Calu3 (cell line): ENCODE results near the gene TAOK1. TPM values are rescaled to one million over a fixed set of nuclear protein-coding genes. Genes with fewer than 3 reads are reported as not detected.

Experiments
- BruUV-seq: library from RNA; stranded (reverse); fragments of 400-500 nt; replicated peaks from 2 replicates; lab custom pipeline; 2021; lab: Mats Ljungman, UMichigan
- CTCF ChIA-PET: fragments of 300-600 bp; sonication (Branson Sonifier 250); formaldehyde crosslinking; loops from one replicate; lab custom pipeline; 2022; ENCODE audit warnings: antibody characterized with exemption; lab: Charles Lee
- DNase-seq: peaks from one replicate; pipeline ENCODE4 v3.0.0; 2022
- H3K27ac Mint-ChIP-seq: one replicate; pipeline ENCODE4 v1.8.0; 2022; ENCODE audit warnings: mixed read lengths; ENCODE audit not compliant: unreplicated experiment
- H3K27me3 Mint-ChIP-seq: one replicate; pipeline ENCODE4 v1.8.0; 2022; ENCODE audit warnings: mixed read lengths; ENCODE audit not compliant: unreplicated experiment
- H3K36me3 Mint-ChIP-seq: one replicate; pipeline ENCODE4 v1.8.0; 2022; ENCODE audit warnings: mild to moderate bottlenecking, moderate library complexity, mixed read lengths; ENCODE audit not compliant: insufficient read depth, unreplicated experiment
- H3K4me1 Mint-ChIP-seq: one replicate; pipeline ENCODE4 v1.8.0; 2022; ENCODE audit warnings: mild to moderate bottlenecking, low read depth, mixed read lengths; ENCODE audit not compliant: unreplicated experiment
- H3K4me3 Mint-ChIP-seq: one replicate; pipeline ENCODE4 v1.8.0; 2022; ENCODE audit warnings: mild to moderate bottlenecking, low read depth, moderate library complexity, mixed read lengths; ENCODE audit not compliant: unreplicated experiment
- H3K9me3 Mint-ChIP-seq: one replicate; pipeline ENCODE4 v1.8.0; 2022; ENCODE audit warnings: low read depth, mixed read lengths; ENCODE audit not compliant: unreplicated experiment
- CTCF ChIP-seq: fragments of 200-600 bp; IDR thresholded peaks from one replicate; pipeline ENCODE4 v1.8.0; 2022; ENCODE audit warnings: antibody characterized with exemption; ENCODE audit not compliant: unreplicated experiment
- intact Hi-C: fragments of 100-400 bp; cut with micrococcal nuclease; formaldehyde crosslinking; loops from one replicate; pipeline ENCODE4 v1.10.0; 2022; ENCODE audit not compliant: unreplicated experiment
- total RNA-seq: library from RNA; stranded (reverse); gene quantifications from 2 replicates; pipeline ENCODE4 v1.2.3, GENCODE V29; 2022

TAOK1 gene
- total RNA-seq, 1 experiment from 2014 or later: 78.1 TPM

- peaks cover 16% of the 10 kb centered on the region for H3K36me3 Mint-ChIP-seq
- no TSS peak for BruUV-seq
- no peak for TF ChIP-seq CTCF
- intact Hi-C loops: no loop called here
- CTCF ChIA-PET: interaction anchor here (0.9 to 1.2 kb wide), 2 partner anchors 12 to 155 kb away, joined by 3 to 4 read pairs; no protein-coding TSS in a partner anchor
- no peaks in the 10 kb centered on the region for H3K27me3 Mint-ChIP-seq
- H3K4me3 Mint-ChIP-seq: no peak overlapping the region
- H3K27ac Mint-ChIP-seq: no peak overlapping the region
- no peaks in the 10 kb centered on the region for H3K4me1 Mint-ChIP-seq
- no peak for DNase-seq
- no peaks in the 10 kb centered on the region for H3K9me3 Mint-ChIP-seq
These were observed 134.5 kb downstream of the TAOK1 start for GRCh38 chr17:29524692-29525091.

- CTCF ChIA-PET: no interaction called here
- Mint-ChIP-seq H3K4me3 (no peak overlapping the region), H3K27ac (no peak overlapping the region), H3K27me3 (no peaks in the 10 kb centered on the region), H3K36me3 (peaks cover 19% of the 10 kb centered on the region), H3K4me1 (no peaks in the 10 kb centered on the region), H3K9me3 (no peaks in the 10 kb centered on the region)
- no peak for DNase-seq
- intact Hi-C loops: no loop called here
- BruUV-seq: no TSS peak
- TF ChIP-seq CTCF: no peak
These were observed 136.2 kb downstream of the TAOK1 start for GRCh38 chr17:29526322-29526721.

- CTCF ChIA-PET: interaction anchor here (1.6 to 4.5 kb wide), 2 partner anchors 22 to 164 kb away, joined by 4 to 31 read pairs; no protein-coding TSS in a partner anchor
- no peak for TF ChIP-seq CTCF
- Mint-ChIP-seq H3K4me3 (no peak overlapping the region), H3K4me1 (no peaks in the 10 kb centered on the region), H3K36me3 (peaks cover 43% of the 10 kb centered on the region), H3K27me3 (no peaks in the 10 kb centered on the region), H3K27ac (no peak overlapping the region), H3K9me3 (no peaks in the 10 kb centered on the region)
- intact Hi-C loops: loop anchor here (10.0 kb wide), 1 partner anchor 49 kb away; no protein-coding TSS in a partner anchor
- BruUV-seq: no TSS peak
- no peak for DNase-seq
These were observed 143.8 kb downstream of the TAOK1 start for GRCh38 chr17:29533976-29534375.

GRCh38 chr17:29544066-29544465 lies 153.9 kb downstream of the TAOK1 start:
- Mint-ChIP-seq H3K27ac (no peak overlapping the region), H3K4me1 (no peaks in the 10 kb centered on the region), H3K27me3 (no peaks in the 10 kb centered on the region), H3K9me3 (no peaks in the 10 kb centered on the region), H3K36me3 (peaks cover 25% of the 10 kb centered on the region), H3K4me3 (no peak overlapping the region)
- CTCF ChIA-PET: no interaction called here
- BruUV-seq: no TSS peak
- no peak for TF ChIP-seq CTCF
- DNase-seq: no peak
- intact Hi-C loops: no loop called here
